ENCODE results near the gene CCRL2.

The CCRL2 gene

DNA sequence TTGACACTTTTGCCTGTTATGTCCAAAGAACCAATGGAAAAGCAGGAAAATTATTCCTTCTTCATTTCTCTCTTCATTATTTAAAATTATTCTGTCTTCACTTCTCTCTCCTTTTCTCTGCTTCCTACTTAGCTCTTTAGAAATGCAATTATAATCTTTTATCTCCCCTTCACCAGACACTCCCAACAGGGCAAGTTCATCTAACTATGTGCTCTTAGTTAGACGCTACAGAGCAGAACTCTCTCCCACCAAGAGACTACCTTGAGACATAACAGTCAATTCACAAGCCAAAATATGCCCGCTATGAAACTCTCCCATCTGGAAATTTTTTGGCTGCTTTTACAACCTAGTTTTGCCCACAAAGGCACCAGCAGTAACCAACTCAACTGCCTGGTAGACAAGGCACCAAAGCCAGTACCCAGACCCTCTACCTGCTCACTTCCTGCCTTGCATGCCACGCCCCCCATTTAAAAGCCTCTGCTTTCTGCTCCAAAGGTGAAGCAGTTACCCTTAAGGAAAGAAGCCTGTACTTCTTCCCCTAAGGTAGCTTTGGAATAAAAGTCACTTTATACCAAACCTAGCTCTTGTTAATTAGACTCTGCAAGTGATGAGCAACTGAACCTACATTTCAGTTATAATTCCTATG lies 28.1 kb downstream of the CCRL2 start:
- Histone ChIP-seq H3K27ac (ENCODE audit: low read length, poor library complexity, severe bottlenecking) (no peak overlapping the region), H3K4me2 (ENCODE audit: low read length, poor library complexity, severe bottlenecking) (no peak overlapping the region), H3K14ac (ENCODE audit: low read length in 2 of 2) (no peak overlapping the region), H4K91ac (ENCODE audit: low read length) (no peak overlapping the region), H3K4me1 (ENCODE audit: control insufficient read depth, insufficient read depth, low read depth, low read length) (no peaks in the 10 kb centered on the region), H3K9me3 (ENCODE audit: control insufficient read depth, low read length) (no peaks in the 10 kb centered on the region), H3K4me3 (ENCODE audit: insufficient read depth in 1 of 2, low read depth in 1 of 2, low read length in 2 of 2) (no peak overlapping the region), H3K23ac (ENCODE audit: low read length in 2 of 2) (no peak overlapping the region), H2BK120ac (ENCODE audit: low read depth, low read length) (no peak overlapping the region), H4K8ac (ENCODE audit: low read length) (no peak overlapping the region), H2BK15ac (ENCODE audit: low read depth, poor library complexity, severe bottlenecking) (no peak overlapping the region), H2BK12ac (ENCODE audit: low read length in 2 of 2) (no peak overlapping the region), H3K18ac (ENCODE audit: low read depth in 1 of 2, low read length in 2 of 2) (no peak overlapping the region), H3K36me3 (ENCODE audit: control insufficient read depth in 1 of 2, insufficient read depth in 2 of 2, low read depth in 1 of 2, low read length in 2 of 2) (no peaks in the 10 kb centered on the region), H2BK5ac (ENCODE audit: low read depth, low read length, poor library complexity, severe bottlenecking) (no peak overlapping the region), H3K27me3 (ENCODE audit: control insufficient read depth in 1 of 2, insufficient read depth in 1 of 2, low read length in 2 of 2) (peaks cover 26 to 28% of the 10 kb centered on the region in 2 experiments), H2AFZ (ENCODE audit: low read depth, low read length) (no peak overlapping the region), H3K4ac (ENCODE audit: low read depth in 1 of 2, low read length in 2 of 2) (no peak overlapping the region), H3K9ac (ENCODE audit: low read length) (no peak overlapping the region), H2AK5ac (ENCODE audit: low read length, severe bottlenecking) (no peak overlapping the region), H3K79me1 (replicated peaks; ENCODE audit: low read length, poor library complexity, severe bottlenecking) (no peaks in the 10 kb centered on the region)
- DNase-seq, result no peak
- 86% methylated on average over 3 of the region's 3 CpGs for WGBS

DNA sequence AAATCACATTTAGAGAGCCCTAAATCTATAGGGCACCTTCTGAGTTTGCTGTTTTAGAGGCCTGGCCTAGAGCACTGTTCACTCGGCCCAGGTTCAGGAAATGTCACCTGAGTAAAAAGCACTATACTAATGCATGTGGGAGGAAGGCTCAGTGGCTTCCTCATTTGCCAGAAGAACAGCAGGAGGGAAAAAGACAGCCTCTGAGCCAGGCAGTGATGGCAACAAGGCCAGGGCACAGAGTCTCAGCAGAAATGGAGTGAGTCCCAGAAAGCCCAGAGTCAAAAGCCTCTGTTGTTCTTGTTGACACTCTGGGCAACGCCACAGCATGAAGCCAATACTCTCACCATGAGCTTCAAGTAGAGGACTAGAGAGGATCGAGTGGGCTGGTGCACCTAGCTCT lies 31.8 kb downstream of the CCRL2 start:
- no peak overlapping the region for H3K14ac ChIP-seq (ENCODE audit: low read length in 2 of 2)
- no peak overlapping the region for H3K18ac ChIP-seq (ENCODE audit: low read depth in 1 of 2, low read length in 2 of 2)
- no peak overlapping the region for H4K91ac ChIP-seq (ENCODE audit: low read length)
- H3K4ac ChIP-seq (ENCODE audit: low read depth in 1 of 2, low read length in 2 of 2), result no peak overlapping the region
- no peak overlapping the region for H2BK5ac ChIP-seq (ENCODE audit: low read depth, low read length, poor library complexity, severe bottlenecking)
- no peak for DNase-seq
- H3K4me1 ChIP-seq (ENCODE audit: control insufficient read depth, insufficient read depth, low read depth, low read length), result no peaks in the 10 kb centered on the region
- H2AK5ac ChIP-seq (ENCODE audit: low read length, severe bottlenecking), result no peak overlapping the region
- H3K4me3 ChIP-seq (ENCODE audit: insufficient read depth in 1 of 2, low read depth in 1 of 2, low read length in 2 of 2), result no peak overlapping the region
- no peak overlapping the region for H3K9ac ChIP-seq (ENCODE audit: low read length)
- H2BK15ac ChIP-seq (ENCODE audit: low read depth, poor library complexity, severe bottlenecking), result no peak overlapping the region
- H2AFZ ChIP-seq (ENCODE audit: low read depth, low read length), result no peak overlapping the region
- H2BK12ac ChIP-seq (ENCODE audit: low read length in 2 of 2), result no peak overlapping the region
- no peak overlapping the region for H3K23ac ChIP-seq (ENCODE audit: low read length in 2 of 2)
- no peaks in the 10 kb centered on the region for H3K36me3 ChIP-seq (ENCODE audit: control insufficient read depth in 1 of 2, insufficient read depth in 2 of 2, low read depth in 1 of 2, low read length in 2 of 2)
- H2BK120ac ChIP-seq (ENCODE audit: low read depth, low read length), result no peak overlapping the region
- H3K27ac ChIP-seq (ENCODE audit: low read length, poor library complexity, severe bottlenecking), result no peak overlapping the region
- 90% methylated on average over 3 of the region's 3 CpGs for WGBS
- peaks cover 30 to 39% of the 10 kb centered on the region in 2 experiments for H3K27me3 ChIP-seq (ENCODE audit: control insufficient read depth in 1 of 2, insufficient read depth in 1 of 2, low read length in 2 of 2)
- H3K9me3 ChIP-seq (ENCODE audit: control insufficient read depth, low read length), result peaks cover 3% of the 10 kb centered on the region
- H4K8ac ChIP-seq (ENCODE audit: low read length), result no peak overlapping the region
- no peak overlapping the region for H3K4me2 ChIP-seq (ENCODE audit: low read length, poor library complexity, severe bottlenecking)
- no peaks in the 10 kb centered on the region for H3K79me1 ChIP-seq (replicated peaks; ENCODE audit: low read length, poor library complexity, severe bottlenecking)

DNA sequence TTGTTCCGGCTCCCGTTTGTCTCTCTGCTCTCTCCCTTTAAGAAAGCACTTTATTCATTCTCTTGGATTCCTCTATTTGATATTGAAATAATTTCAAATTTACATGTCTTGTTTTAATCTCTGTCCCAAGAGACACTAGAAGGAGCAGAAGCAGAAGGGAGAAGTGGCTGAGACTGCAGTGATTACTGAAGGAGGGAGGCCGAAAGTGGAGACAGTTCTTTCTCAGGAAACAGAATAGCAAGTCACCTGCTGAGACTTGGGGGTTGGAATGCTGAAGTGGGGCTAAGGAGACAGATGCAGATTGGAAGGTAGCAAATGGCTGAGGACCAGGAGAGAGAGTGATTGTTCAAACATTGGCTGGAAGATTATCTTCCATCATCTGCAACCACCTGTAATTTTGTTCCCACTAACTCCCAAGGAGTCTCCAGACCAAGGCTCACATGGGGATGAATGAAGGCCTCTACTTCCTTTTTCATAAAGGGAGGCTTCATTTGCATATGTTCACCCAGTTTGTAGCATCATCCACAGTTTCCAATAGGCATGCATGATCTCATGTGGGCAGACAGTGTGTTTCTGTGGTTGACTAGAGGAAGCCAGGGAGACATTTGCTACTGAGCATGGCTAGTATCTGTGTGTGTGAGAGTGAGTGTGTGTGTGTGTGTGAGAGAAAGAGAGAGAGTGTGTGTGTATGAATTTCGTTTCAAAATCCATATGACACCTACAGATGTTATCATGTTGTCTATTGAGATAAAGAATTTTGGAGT lies 33.7 kb downstream of the CCRL2 start:
- no peak overlapping the region for H2AK5ac ChIP-seq (ENCODE audit: low read length, severe bottlenecking)
- H3K27me3 ChIP-seq (ENCODE audit: control insufficient read depth in 1 of 2, insufficient read depth in 1 of 2, low read length in 2 of 2), result peaks cover 19 to 35% of the 10 kb centered on the region in 2 experiments
- no peak overlapping the region for H2BK15ac ChIP-seq (ENCODE audit: low read depth, poor library complexity, severe bottlenecking)
- H3K36me3 ChIP-seq (ENCODE audit: control insufficient read depth in 1 of 2, insufficient read depth in 2 of 2, low read depth in 1 of 2, low read length in 2 of 2), result no peaks in the 10 kb centered on the region
- H3K79me1 ChIP-seq (replicated peaks; ENCODE audit: low read length, poor library complexity, severe bottlenecking), result no peaks in the 10 kb centered on the region
- WGBS, result 82% methylated on average over 1 of the region's 4 CpGs
- peaks cover 3% of the 10 kb centered on the region for H3K9me3 ChIP-seq (ENCODE audit: control insufficient read depth, low read length)
- H3K9ac ChIP-seq (ENCODE audit: low read length), result no peak overlapping the region
- H2BK5ac ChIP-seq (ENCODE audit: low read depth, low read length, poor library complexity, severe bottlenecking), result no peak overlapping the region
- H3K4ac ChIP-seq (ENCODE audit: low read depth in 1 of 2, low read length in 2 of 2), result no peak overlapping the region
- no peak overlapping the region for H3K4me3 ChIP-seq (ENCODE audit: insufficient read depth in 1 of 2, low read depth in 1 of 2, low read length in 2 of 2)
- no peak overlapping the region for H2BK120ac ChIP-seq (ENCODE audit: low read depth, low read length)
- no peak overlapping the region for H3K14ac ChIP-seq (ENCODE audit: low read length in 2 of 2)
- no peak overlapping the region for H4K8ac ChIP-seq (ENCODE audit: low read length)
- no peaks in the 10 kb centered on the region for H3K4me1 ChIP-seq (ENCODE audit: control insufficient read depth, insufficient read depth, low read depth, low read length)
- no peak overlapping the region for H4K91ac ChIP-seq (ENCODE audit: low read length)
- no peak overlapping the region for H3K27ac ChIP-seq (ENCODE audit: low read length, poor library complexity, severe bottlenecking)
- H2BK12ac ChIP-seq (ENCODE audit: low read length in 2 of 2), result no peak overlapping the region
- H2AFZ ChIP-seq (ENCODE audit: low read depth, low read length), result no peak overlapping the region
- no peak overlapping the region for H3K18ac ChIP-seq (ENCODE audit: low read depth in 1 of 2, low read length in 2 of 2)
- H3K23ac ChIP-seq (ENCODE audit: low read length in 2 of 2), result no peak overlapping the region
- H3K4me2 ChIP-seq (ENCODE audit: low read length, poor library complexity, severe bottlenecking), result no peak overlapping the region
- no peak for DNase-seq

- Histone ChIP-seq H3K79me1 (replicated peaks; ENCODE audit: low read length, poor library complexity, severe bottlenecking) (no peaks in the 10 kb centered on the region), H2AFZ (ENCODE audit: low read depth, low read length) (no peak overlapping the region), H3K4me3 (ENCODE audit: insufficient read depth in 1 of 2, low read depth in 1 of 2, low read length in 2 of 2) (no peak overlapping the region), H3K4me1 (ENCODE audit: control insufficient read depth, insufficient read depth, low read depth, low read length) (no peaks in the 10 kb centered on the region), H3K27me3 (ENCODE audit: control insufficient read depth in 1 of 2, insufficient read depth in 1 of 2, low read length in 2 of 2) (peaks cover 30 to 44% of the 10 kb centered on the region in 2 experiments), H2BK5ac (ENCODE audit: low read depth, low read length, poor library complexity, severe bottlenecking) (no peak overlapping the region), H2BK12ac (ENCODE audit: low read length in 2 of 2) (no peak overlapping the region), H3K23ac (ENCODE audit: low read length in 2 of 2) (no peak overlapping the region), H3K4me2 (ENCODE audit: low read length, poor library complexity, severe bottlenecking) (no peak overlapping the region), H3K9ac (ENCODE audit: low read length) (no peak overlapping the region), H2BK15ac (ENCODE audit: low read depth, poor library complexity, severe bottlenecking) (no peak overlapping the region), H2AK5ac (ENCODE audit: low read length, severe bottlenecking) (no peak overlapping the region), H3K4ac (ENCODE audit: low read depth in 1 of 2, low read length in 2 of 2) (no peak overlapping the region), H3K27ac (ENCODE audit: low read length, poor library complexity, severe bottlenecking) (no peak overlapping the region), H4K91ac (ENCODE audit: low read length) (no peak overlapping the region), H2BK120ac (ENCODE audit: low read depth, low read length) (no peak overlapping the region), H3K18ac (ENCODE audit: low read depth in 1 of 2, low read length in 2 of 2) (no peak overlapping the region), H4K8ac (ENCODE audit: low read length) (no peak overlapping the region), H3K14ac (ENCODE audit: low read length in 2 of 2) (no peak overlapping the region), H3K36me3 (ENCODE audit: control insufficient read depth in 1 of 2, insufficient read depth in 2 of 2, low read depth in 1 of 2, low read length in 2 of 2) (no peaks in the 10 kb centered on the region), H3K9me3 (ENCODE audit: control insufficient read depth, low read length) (peaks cover 3% of the 10 kb centered on the region)
- 84% methylated on average over 11 of the region's 16 CpGs for WGBS
- peak; percentile 47 for DNase-seq
Observed at GRCh38 chr3:46442576-46443530, 35.8 kb downstream of the CCRL2 start.
